Measurements from ENCODE around the gene PNPLA3. TPM values are rescaled to one million over a fixed set of nuclear protein-coding genes. Genes with fewer than 3 reads are reported as not detected.
A peak's percentile ranks its signal among the peaks of the same experiment; 100 is the strongest.

Gene PNPLA3
- total RNA-seq, 1 experiment from 2014 or later, result 17.5 TPM

- Histone ChIP-seq H2BK12ac (ENCODE audit: insufficient read length, low read depth, low read length) (no peak overlapping the region), H4K91ac (ENCODE audit: insufficient read length, low read depth, low read length) (no peak overlapping the region), H3K9ac (ENCODE audit: extremely low read depth, insufficient read length, low read length) (no peak overlapping the region), H3K4me2 (ENCODE audit: insufficient read depth, insufficient read length, low read length) (no peak overlapping the region), H4K8ac (replicated peaks; ENCODE audit: insufficient read length, low read depth, low read length) (no peak overlapping the region), H3K4me1 (ENCODE audit: insufficient read depth, low read length) (no peaks in the 10 kb centered on the region), H3K23me2 (ENCODE audit: insufficient read length, low read depth, low read length, poor library complexity, severe bottlenecking) (no peaks in the 10 kb centered on the region), H3K56ac (ENCODE audit: insufficient read length, low read depth, low read length) (no peak overlapping the region), H2AFZ (ENCODE audit: low read length) (no peak overlapping the region), H3K4ac (ENCODE audit: low read depth, low read length) (no peak overlapping the region), H2AK5ac (ENCODE audit: insufficient read length, low read length) (no peak overlapping the region), H3K23ac (ENCODE audit: insufficient read length, low read depth, low read length) (no peak overlapping the region), H3K79me1 (ENCODE audit: insufficient read depth, low read depth, low read length, poor library complexity, severe bottlenecking) (no peaks in the 10 kb centered on the region), H3K79me2 (ENCODE audit: insufficient read depth, low read length) (no peaks in the 10 kb centered on the region), H3K27me3 (ENCODE audit: insufficient read depth, low read length) (no peaks in the 10 kb centered on the region), H3K18ac (ENCODE audit: insufficient read length, low read depth, low read length) (no peak overlapping the region), H3K27ac (ENCODE audit: insufficient read length, low read depth, low read length) (no peak overlapping the region), H4K5ac (ENCODE audit: insufficient read length, low read depth, low read length) (no peak overlapping the region), H2BK5ac (ENCODE audit: insufficient read length, low read length) (no peak overlapping the region), H2BK15ac (ENCODE audit: low read depth, low read length) (no peak overlapping the region), H2BK120ac (ENCODE audit: low read depth, low read length, poor library complexity, severe bottlenecking) (no peak overlapping the region), H3T11ph (ENCODE audit: low read length) (no peak overlapping the region), H3K9me3 (ENCODE audit: control insufficient read depth, low read depth, low read length) (no peaks in the 10 kb centered on the region), H2BK20ac (ENCODE audit: low read depth, low read length, poor library complexity, severe bottlenecking) (no peak overlapping the region), H4K20me1 (ENCODE audit: control insufficient read depth, insufficient read depth, insufficient read length) (peaks cover 4% of the 10 kb centered on the region), H3K14ac (ENCODE audit: insufficient read depth, low read length) (no peak overlapping the region)
- Mint-ChIP-seq H3K36me3 (ENCODE audit: insufficient read depth in 1 of 3, low read depth in 3 of 3) (peaks cover 18 to 81% (median 80%) of the 10 kb centered on the region in 3 experiments; a peak in 6 of 7 replicates), H3K4me1 (peaks cover 4 to 8% of the 10 kb centered on the region in 2 experiments; a peak in 3 of 4 replicates), H3K27ac (no peak overlapping the region; a peak in 1 of 7 replicates), H3K27me3 (ENCODE audit: low read depth) (no peaks in the 10 kb centered on the region), H3K9me3 (no peaks in the 10 kb centered on the region), H3K4me3 (no peak overlapping the region)
- peak; percentile 83 for DNase-seq
- WGBS (ENCODE audit: extremely low coverage, insufficient read length, low lambda C conversion rate), result no CpG with 5 or more reads among the region's 20 CpGs
- peak; percentile 98 for TF ChIP-seq CTCF (conservative IDR thresholded peaks at IDR 0.05)
These were observed 69.6 kb downstream of the PNPLA3 start for GRCh38 chr22:43993072-43993760.
